Stimulated activated memory B cell treated with anti-CD40 and anti-IgM and Interleukin-4, amounts not matched to agents 10 μg/mL and 1 μg/mL and 100 μg/mL, for 72 hours (primary cell): ENCODE measurements around the gene IL1RAPL2.
"Not testable (repeated sequence)": the region's sequence is repeated elsewhere in the genome, so short reads cannot be mapped to it uniquely, and the experiment has no call there.

ENCODE experiments used
- ATAC-seq: fragments of 150-1000 bp; cut with Tn5 transposase; 2 replicates; pipeline ENCODE4 v1.10.0; 2021
- H3K27ac Mint-ChIP-seq: one replicate; pipeline ENCODE4 v1.8.0; 2022; ENCODE audit warnings: mild to moderate bottlenecking, mixed read lengths
- H3K27me3 Mint-ChIP-seq: one replicate; pipeline ENCODE4 v1.8.0; 2022; ENCODE audit warnings: mixed read lengths
- H3K36me3 Mint-ChIP-seq: one replicate; pipeline ENCODE4 v1.8.0; 2022; ENCODE audit warnings: mixed read lengths
- H3K4me1 Mint-ChIP-seq: one replicate; pipeline ENCODE4 v1.8.0; 2022; ENCODE audit warnings: mixed read lengths
- H3K4me3 Mint-ChIP-seq: one replicate; pipeline ENCODE4 v1.8.0; 2022; ENCODE audit warnings: mild to moderate bottlenecking, moderate library complexity, mixed read lengths
- H3K9me3 Mint-ChIP-seq: one replicate; pipeline ENCODE4 v1.8.0; 2022; ENCODE audit warnings: mixed read lengths

IL1RAPL2 gene

GRCh38 chrX:105662248-105662647 lies 1096.2 kb downstream of the IL1RAPL2 start:
- Mint-ChIP-seq H3K36me3 (no peaks in the 10 kb centered on the region), H3K4me3 (no peak overlapping the region), H3K27ac (no peak overlapping the region), H3K27me3 (no peaks in the 10 kb centered on the region), H3K9me3 (peaks cover 3% of the 10 kb centered on the region), H3K4me1 (no peaks in the 10 kb centered on the region)
- ATAC-seq: no peak

GRCh38 chrX:105664243-105664642 lies 1098.2 kb downstream of the IL1RAPL2 start:
- Mint-ChIP-seq H3K4me3 (no peak overlapping the region), H3K27ac (no peak overlapping the region), H3K4me1 (no peaks in the 10 kb centered on the region), H3K9me3 (no peaks in the 10 kb centered on the region), H3K27me3 (no peaks in the 10 kb centered on the region), H3K36me3 (no peaks in the 10 kb centered on the region)
- ATAC-seq: no peak

GRCh38 chrX:105684288-105684687 lies 1118.3 kb downstream of the IL1RAPL2 start:
- H3K27ac Mint-ChIP-seq, H3K36me3 Mint-ChIP-seq, H3K4me3 Mint-ChIP-seq, H3K9me3 Mint-ChIP-seq, H3K4me1 Mint-ChIP-seq, ATAC-seq, H3K27me3 Mint-ChIP-seq: not testable (repeated sequence)

DNA sequence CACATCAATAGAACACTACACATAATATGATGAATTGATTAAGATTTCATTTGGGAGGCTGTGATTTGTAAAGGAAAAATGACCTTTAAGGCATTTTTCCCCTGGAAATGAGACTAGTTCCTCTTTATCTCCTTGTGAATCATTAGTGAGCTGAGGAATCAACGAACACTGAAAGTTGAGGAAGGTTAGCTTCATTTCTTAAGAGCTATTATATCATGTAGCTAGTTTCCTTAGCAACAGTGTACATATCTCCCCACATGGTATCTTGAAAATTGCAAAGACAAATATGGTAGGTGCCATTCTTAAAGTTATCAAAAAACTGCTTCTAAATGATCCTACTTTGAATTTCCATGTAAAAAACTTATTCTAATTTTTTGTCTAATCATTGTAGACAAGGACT lies 1128.8 kb downstream of the IL1RAPL2 start:
- Mint-ChIP-seq H3K27me3 (no peaks in the 10 kb centered on the region), H3K27ac (no peak overlapping the region), H3K4me3 (no peak overlapping the region), H3K9me3 (no peaks in the 10 kb centered on the region), H3K36me3 (no peaks in the 10 kb centered on the region), H3K4me1 (no peaks in the 10 kb centered on the region)
- ATAC-seq: no peak

GRCh38 chrX:105695451-105695850 lies 1129.5 kb downstream of the IL1RAPL2 start:
- H3K4me3 Mint-ChIP-seq: no peak overlapping the region
- H3K9me3 Mint-ChIP-seq: no peaks in the 10 kb centered on the region
- ATAC-seq: no peak
- H3K27me3 Mint-ChIP-seq: no peaks in the 10 kb centered on the region
- H3K36me3 Mint-ChIP-seq: no peaks in the 10 kb centered on the region
- no peaks in the 10 kb centered on the region for H3K4me1 Mint-ChIP-seq
- H3K27ac Mint-ChIP-seq: no peak overlapping the region

DNA sequence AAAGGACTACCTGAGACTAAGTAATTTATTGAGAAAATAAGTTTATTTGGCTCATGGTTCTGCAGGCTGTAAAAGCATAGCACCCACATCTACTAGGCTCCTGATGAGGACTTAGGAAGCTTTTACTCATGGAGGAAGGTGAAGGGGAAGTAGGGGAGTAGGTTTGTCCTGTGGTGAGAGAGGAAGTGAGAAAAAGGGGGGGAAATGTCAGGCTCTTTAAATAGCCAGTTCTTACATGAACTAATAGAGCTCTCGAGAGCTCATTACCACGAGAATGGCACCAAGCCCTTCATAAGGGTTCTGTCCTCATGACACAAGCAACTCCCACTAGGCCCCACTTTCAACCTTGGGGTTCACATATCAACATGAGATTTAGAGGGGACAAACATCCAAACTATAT lies 1130.9 kb downstream of the IL1RAPL2 start:
- Mint-ChIP-seq H3K9me3 (no peaks in the 10 kb centered on the region), H3K27ac (no peak overlapping the region), H3K27me3 (no peaks in the 10 kb centered on the region), H3K36me3 (no peaks in the 10 kb centered on the region), H3K4me3 (no peak overlapping the region), H3K4me1 (no peaks in the 10 kb centered on the region)
- ATAC-seq: no peak

DNA sequence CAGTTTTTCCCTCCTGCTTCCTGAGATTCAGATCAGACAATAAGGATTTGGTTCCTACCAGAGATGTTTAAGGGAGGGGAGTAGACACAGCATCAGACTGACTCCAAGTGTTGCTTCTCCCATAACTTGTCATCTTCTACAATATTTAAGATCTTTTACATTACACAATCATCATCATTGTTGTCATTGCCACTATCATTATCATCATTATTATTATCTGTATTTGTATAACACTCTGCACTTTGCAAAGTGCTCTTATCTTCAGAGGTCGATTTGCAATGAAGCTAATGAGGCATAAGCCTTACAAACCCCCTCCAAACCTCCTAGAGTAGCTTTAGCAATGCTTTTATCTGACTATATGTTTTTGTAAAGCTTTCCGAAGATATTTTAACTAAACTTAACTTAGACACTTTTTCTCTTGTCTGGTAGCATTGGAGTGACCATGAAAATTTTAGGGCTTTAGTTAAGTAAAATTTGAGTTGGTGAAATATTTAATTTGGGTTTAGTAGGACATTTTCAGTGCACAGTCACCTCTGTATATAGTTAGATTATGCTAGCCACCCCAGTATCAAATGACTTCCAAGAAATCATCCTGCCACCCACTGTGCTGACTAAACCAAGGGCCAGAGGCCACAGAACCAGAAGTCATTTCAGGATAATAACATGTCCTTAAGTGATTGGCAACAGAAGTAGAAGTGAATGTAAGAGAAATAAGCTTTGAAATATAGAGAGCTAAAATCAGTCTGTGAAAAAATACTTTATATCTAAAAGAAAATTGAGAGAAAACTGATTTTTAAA lies 1132.2 kb downstream of the IL1RAPL2 start:
- Mint-ChIP-seq H3K4me1 (no peaks in the 10 kb centered on the region), H3K9me3 (no peaks in the 10 kb centered on the region), H3K36me3 (no peaks in the 10 kb centered on the region), H3K4me3 (no peak overlapping the region), H3K27ac (no peak overlapping the region), H3K27me3 (no peaks in the 10 kb centered on the region)
- ATAC-seq: no peak

DNA sequence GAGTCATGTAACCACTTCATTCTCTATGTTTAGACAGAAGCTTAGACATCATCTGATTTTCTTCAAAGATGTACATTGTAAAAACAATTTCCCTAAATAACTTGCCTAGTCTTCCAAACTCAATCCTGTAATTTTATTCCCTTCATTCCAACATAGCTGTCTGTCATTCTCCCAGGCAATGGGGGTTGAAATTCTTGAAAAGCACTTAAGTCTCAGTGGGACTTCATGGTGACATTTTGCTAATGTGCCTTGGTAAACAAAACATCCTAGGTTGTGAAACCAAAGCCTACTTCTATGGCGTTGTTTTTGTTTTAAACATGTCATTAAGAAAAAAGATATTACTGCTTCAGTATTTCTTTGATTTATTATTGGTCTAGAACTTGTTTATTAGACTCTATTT lies 1134.3 kb downstream of the IL1RAPL2 start:
- ATAC-seq: no peak
- Mint-ChIP-seq H3K9me3 (no peaks in the 10 kb centered on the region), H3K27ac (no peak overlapping the region), H3K4me3 (no peak overlapping the region), H3K36me3 (no peaks in the 10 kb centered on the region), H3K27me3 (no peaks in the 10 kb centered on the region), H3K4me1 (no peaks in the 10 kb centered on the region)

- H3K4me3 Mint-ChIP-seq: no peak overlapping the region
- no peaks in the 10 kb centered on the region for H3K27me3 Mint-ChIP-seq
- no peaks in the 10 kb centered on the region for H3K4me1 Mint-ChIP-seq
- H3K9me3 Mint-ChIP-seq: no peaks in the 10 kb centered on the region
- H3K36me3 Mint-ChIP-seq: no peaks in the 10 kb centered on the region
- H3K27ac Mint-ChIP-seq: no peak overlapping the region
- no peak for ATAC-seq
Measured at GRCh38 chrX:105701310-105702052, 1135.5 kb downstream of the IL1RAPL2 start.

DNA sequence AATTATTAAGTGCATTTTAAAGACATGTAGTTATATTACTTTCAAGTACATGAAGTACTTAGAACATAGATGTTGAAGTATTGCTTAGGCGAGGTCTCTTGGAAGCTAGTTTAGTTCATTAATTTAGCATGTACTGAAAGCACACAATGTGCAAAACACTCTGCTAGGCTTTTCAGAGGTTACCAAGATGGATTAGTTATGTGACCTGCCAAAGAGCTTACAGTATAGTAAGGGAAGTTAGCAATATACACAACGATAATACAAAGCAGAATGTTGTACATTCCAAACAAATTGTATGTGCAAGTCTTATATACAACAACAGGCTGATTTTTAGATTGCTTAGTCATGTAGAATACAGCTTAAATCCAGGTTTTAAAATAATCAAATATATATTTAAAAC lies 1137.9 kb downstream of the IL1RAPL2 start:
- no peaks in the 10 kb centered on the region for H3K27me3 Mint-ChIP-seq
- no peak overlapping the region for H3K4me3 Mint-ChIP-seq
- no peaks in the 10 kb centered on the region for H3K36me3 Mint-ChIP-seq
- ATAC-seq: no peak
- no peak overlapping the region for H3K27ac Mint-ChIP-seq
- no peaks in the 10 kb centered on the region for H3K9me3 Mint-ChIP-seq
- no peaks in the 10 kb centered on the region for H3K4me1 Mint-ChIP-seq

DNA sequence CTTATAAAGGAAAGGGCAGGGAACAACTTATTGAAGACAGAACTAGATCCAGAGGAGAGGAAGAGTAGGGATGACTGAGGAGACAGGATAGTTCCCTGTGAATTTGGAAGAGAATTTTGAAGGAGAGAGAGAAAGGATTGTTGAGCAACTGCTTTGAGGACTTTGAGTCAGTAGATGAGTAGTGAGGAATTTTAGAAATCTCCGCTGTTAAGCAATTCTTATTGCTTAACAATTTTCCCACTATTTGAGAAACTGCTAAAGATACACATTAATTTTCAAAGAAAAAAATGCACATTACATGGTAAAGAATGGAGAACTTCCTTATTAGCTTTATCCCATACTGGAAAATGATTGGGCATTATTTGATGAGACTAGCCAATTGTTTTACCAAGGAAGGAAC lies 1140.0 kb downstream of the IL1RAPL2 start:
- ATAC-seq: no peak
- H3K4me1 Mint-ChIP-seq: no peaks in the 10 kb centered on the region
- no peaks in the 10 kb centered on the region for H3K27me3 Mint-ChIP-seq
- H3K27ac Mint-ChIP-seq: no peak overlapping the region
- no peak overlapping the region for H3K4me3 Mint-ChIP-seq
- H3K36me3 Mint-ChIP-seq: no peaks in the 10 kb centered on the region
- H3K9me3 Mint-ChIP-seq: no peaks in the 10 kb centered on the region

DNA sequence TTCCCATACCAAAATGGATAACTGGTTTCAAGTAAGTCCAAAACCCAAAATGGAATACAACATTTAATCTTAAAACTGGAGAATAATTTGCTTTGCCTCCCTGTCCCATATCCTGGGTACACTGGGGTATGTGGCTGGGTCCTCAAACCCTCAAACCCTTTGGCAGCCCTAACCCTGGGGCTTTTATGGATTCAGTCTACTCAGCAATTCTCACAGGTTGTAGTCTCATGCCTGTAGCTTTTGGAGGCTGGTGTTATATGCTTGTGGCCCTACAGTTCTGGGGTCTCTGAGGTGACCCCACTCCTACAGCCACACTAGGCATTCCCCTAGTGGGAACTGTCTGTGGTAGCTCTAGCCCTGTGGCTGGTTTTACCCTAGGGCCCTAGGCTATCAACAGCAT lies 1145.8 kb downstream of the IL1RAPL2 start:
- no peaks in the 10 kb centered on the region for H3K4me1 Mint-ChIP-seq
- H3K9me3 Mint-ChIP-seq: peaks cover 7% of the 10 kb centered on the region
- no peaks in the 10 kb centered on the region for H3K36me3 Mint-ChIP-seq
- no peaks in the 10 kb centered on the region for H3K27me3 Mint-ChIP-seq
- no peak overlapping the region for H3K4me3 Mint-ChIP-seq
- no peak for ATAC-seq
- no peak overlapping the region for H3K27ac Mint-ChIP-seq

- Mint-ChIP-seq H3K27ac (no peak overlapping the region), H3K4me3 (no peak overlapping the region), H3K36me3 (no peaks in the 10 kb centered on the region), H3K4me1 (no peaks in the 10 kb centered on the region), H3K27me3 (no peaks in the 10 kb centered on the region), H3K9me3 (peaks cover 7% of the 10 kb centered on the region)
- no peak for ATAC-seq
Measured at GRCh38 chrX:105715746-105716145, 1149.7 kb downstream of the IL1RAPL2 start.

- no peaks in the 10 kb centered on the region for H3K36me3 Mint-ChIP-seq
- H3K27ac Mint-ChIP-seq: no peak overlapping the region
- no peaks in the 10 kb centered on the region for H3K27me3 Mint-ChIP-seq
- no peak for ATAC-seq
- H3K4me1 Mint-ChIP-seq: no peaks in the 10 kb centered on the region
- no peak overlapping the region for H3K4me3 Mint-ChIP-seq
- H3K9me3 Mint-ChIP-seq: no peaks in the 10 kb centered on the region
Measured at GRCh38 chrX:105723966-105724735, 1158.2 kb downstream of the IL1RAPL2 start.

- Mint-ChIP-seq H3K4me3 (no peak overlapping the region), H3K9me3 (peaks cover 3% of the 10 kb centered on the region), H3K4me1 (no peaks in the 10 kb centered on the region), H3K27ac (no peak overlapping the region), H3K36me3 (no peaks in the 10 kb centered on the region), H3K27me3 (no peaks in the 10 kb centered on the region)
- ATAC-seq: no peak
Measured at GRCh38 chrX:105725228-105725627, 1159.2 kb downstream of the IL1RAPL2 start.
